ENCODE data around the gene LRRN2. TPM values are rescaled to one million over a fixed set of nuclear protein-coding genes. Genes with fewer than 3 reads are reported as not detected.

The LRRN2 gene
- total and polyA plus RNA-seq, 9 donors, result 0.23 to 9.7 (median 3.7) TPM

- TF ChIP-seq EP300 (IDR thresholded peaks at IDR 0.05) (no peak), CTCF (IDR thresholded peaks at IDR 0.05) (no peak), POLR2A (IDR thresholded peaks at IDR 0.05) (no peak)
- DNase-seq, result no peak
- H3K4me1 ChIP-seq (ENCODE audit: insufficient read depth), result no peaks in the 10 kb centered on the region
- H3K27ac ChIP-seq, result no peak overlapping the region
- 88 to 93% (median 91%) methylated on average over 4 of the region's 4 CpGs for WGBS, 3 donors
- no peaks in the 10 kb centered on the region for H3K9me3 ChIP-seq
- H3K4me3 ChIP-seq, result no peak overlapping the region
- H3K27me3 ChIP-seq, result no peaks in the 10 kb centered on the region
- no peaks in the 10 kb centered on the region for H3K36me3 ChIP-seq
- intact Hi-C loops (cut with DNase I), result no loop called here
Observed at GRCh38 chr1:204583909-204584632, 101.5 kb downstream of the LRRN2 start.

- 90 to 93% (median 92%) methylated on average over 3 of the region's 3 CpGs for WGBS, 3 donors
- intact Hi-C loops (cut with DNase I), result no loop called here
- no peak for TF ChIP-seq CTCF (IDR thresholded peaks at IDR 0.05)
- TF ChIP-seq POLR2A (IDR thresholded peaks at IDR 0.05), result no peak
- no peak for TF ChIP-seq EP300 (IDR thresholded peaks at IDR 0.05)
Observed at GRCh38 chr1:204581759-204582158, 103.8 kb downstream of the LRRN2 start.

GRCh38 chr1:204580862-204581261, 104.7 kb downstream of the LRRN2 start:
- DNase-seq, result no peak
- H3K4me3 ChIP-seq, result no peak overlapping the region
- TF ChIP-seq CTCF (IDR thresholded peaks at IDR 0.05), result no peak
- TF ChIP-seq EP300 (IDR thresholded peaks at IDR 0.05), result no peak
- no peak for TF ChIP-seq POLR2A (IDR thresholded peaks at IDR 0.05)
- H3K27me3 ChIP-seq, result no peaks in the 10 kb centered on the region
- 76 to 85% (median 77%) methylated on average over 2 of the region's 2 CpGs for WGBS, 3 donors
- intact Hi-C loops (cut with DNase I), result no loop called here
- no peaks in the 10 kb centered on the region for H3K4me1 ChIP-seq (ENCODE audit: insufficient read depth)
- no peak overlapping the region for H3K27ac ChIP-seq
- no peaks in the 10 kb centered on the region for H3K9me3 ChIP-seq
- no peaks in the 10 kb centered on the region for H3K36me3 ChIP-seq

More at GRCh38 chr1:204581759-204582158, 103.8 kb downstream of the LRRN2 start:
- Histone ChIP-seq H3K4me1 (ENCODE audit: insufficient read depth) (no peaks in the 10 kb centered on the region), H3K27me3 (no peaks in the 10 kb centered on the region), H3K36me3 (no peaks in the 10 kb centered on the region), H3K4me3 (no peak overlapping the region), H3K27ac (no peak overlapping the region), H3K9me3 (no peaks in the 10 kb centered on the region)
- no peak for DNase-seq

- intact Hi-C loops (cut with DNase I), result no loop called here
- TF ChIP-seq POLR2A (IDR thresholded peaks at IDR 0.05) (no peak), CTCF (IDR thresholded peaks at IDR 0.05) (no peak), EP300 (IDR thresholded peaks at IDR 0.05) (no peak)
- Histone ChIP-seq H3K36me3 (no peaks in the 10 kb centered on the region), H3K4me3 (no peak overlapping the region), H3K9me3 (no peaks in the 10 kb centered on the region), H3K4me1 (ENCODE audit: insufficient read depth) (no peaks in the 10 kb centered on the region), H3K27ac (no peak overlapping the region), H3K27me3 (no peaks in the 10 kb centered on the region)
- WGBS, 3 donors, result 60 to 80% (median 67%) methylated on average over 6 of the region's 6 CpGs
- DNase-seq, result no peak
Observed at GRCh38 chr1:204579681-204580080, 105.9 kb downstream of the LRRN2 start.
